Gastrocnemius medialis (tissue), 4 donors: ENCODE measurements around the gene DIPK2B. TPM values are rescaled to one million over a fixed set of nuclear protein-coding genes. Genes with fewer than 3 reads are reported as not detected.

ENCODE experiments used
- ATAC-seq, 2 donors: fragments of 150-250 bp; one replicate each; pipeline ENCODE4 v1.9.1; 2016
- DNase-seq, 2 donors: peaks; one replicate each; pipeline ENCODE4 v3.0.0-alpha.2; 2019
- H3K27ac ChIP-seq, 4 donors: fragments of 200-600 bp; sonication (generic); 1 replicate in 1 of 4; 2 replicates in 3 of 4; pipeline ENCODE4 v1.5.1; 2016 to 2018; ENCODE audit warnings: mild to moderate bottlenecking in 2 of 4, moderate library complexity in 1 of 4
- H3K27me3 ChIP-seq, 3 donors: fragments of 200-600 bp; sonication (generic) in 2 of 3; 1 replicate in 1 of 3; 2 replicates in 2 of 3; pipeline versions ENCODE4 v1.5.1 to v1.6.0; 2016 to 2019; ENCODE audit warnings: mild to moderate bottlenecking in 1 of 3, moderate library complexity in 1 of 3
- H3K36me3 ChIP-seq, 2 donors: fragments of 200-600 bp; sonication (generic) in 1 of 2; one replicate each; pipeline ENCODE4 v1.5.1; 2017 to 2018
- H3K4me1 ChIP-seq, 2 donors: fragments of 200-600 bp; sonication (generic) in 1 of 2; one replicate each; pipeline ENCODE4 v1.5.1; 2016 to 2017; ENCODE audit warnings: mild to moderate bottlenecking in 2 of 2
- H3K4me3 ChIP-seq, 4 donors: fragments of 200-600 bp; sonication (generic) in 3 of 4; 1 replicate in 1 of 4; 2 replicates in 3 of 4; pipeline ENCODE4 v1.5.1; 2016 to 2019; ENCODE audit warnings: mild to moderate bottlenecking in 2 of 4
- H3K9me3 ChIP-seq, 3 donors: fragments of 200-600 bp; sonication (generic) in 2 of 3; 1 replicate in 1 of 3; 2 replicates in 2 of 3; pipeline ENCODE4 v1.5.1; 2016 to 2019
- CTCF ChIP-seq, 5 experiments: fragments of 450-650 bp in 3 of 5; fragments of 200-600 bp in 2 of 5; sonication (generic) in 2 of 5; IDR thresholded peaks in 4 of 5; conservative IDR thresholded peaks in 1 of 5; 1 replicate in 4 of 5; 2 replicates in 1 of 5; pipeline ENCODE4 v1.5.1; 2016 to 2019; ENCODE audit warnings: antibody characterized with exemption in 5 of 5, mild to moderate bottlenecking in 3 of 5, moderate library complexity in 3 of 5
- POLR2A ChIP-seq, 2 donors: fragments of 450-650 bp; IDR thresholded peaks; one replicate each; pipeline ENCODE4 v1.6.1; 2017; ENCODE audit warnings: antibody characterized with exemption in 2 of 2, mild to moderate bottlenecking in 2 of 2, moderate library complexity in 2 of 2
- in situ Hi-C, 4 donors: fragments of 200-750 bp; cut with MboI; loops; one replicate each; pipeline versions ENCODE4 v1.15.0 to v1.8.0; 2017; ENCODE audit warnings: low sequenced_read_pairs in 4 of 4
- intact Hi-C: fragments of 100-400 bp; cut with DNase I; formaldehyde crosslinking; loops from one replicate; pipeline ENCODE4 v1.15.1; 2023; ENCODE audit warnings: low total_unique reads
- total RNA-seq, 4 donors: library from RNA; depleted of rRNA; stranded (reverse); fragments of >200 nt; gene quantifications; one replicate each; pipeline versions ENCODE4 v1.1.0 to v1.2.3, GENCODE V29; 2016

The DIPK2B gene
- total RNA-seq, 4 donors from 2014 or later: 10.1 to 12.8 (median 10.9) TPM

GRCh38 chrX:45172890-45173289 lies 27.8 kb downstream of the DIPK2B start:
- intact Hi-C loops: no loop called here
- H3K4me3 ChIP-seq: no peak overlapping the region
- no peak for TF ChIP-seq POLR2A (IDR thresholded peaks at IDR 0.05)
- no peak for TF ChIP-seq CTCF (IDR thresholded peaks at IDR 0.05 in 4 of 5, conservative IDR thresholded peaks at IDR 0.05 in 1 of 5)
- DNase-seq (no peak), ATAC-seq (no peak)
- in situ Hi-C loops: no loop called here
- no peaks in the 10 kb centered on the region for H3K9me3 ChIP-seq
- no peaks in the 10 kb centered on the region for H3K36me3 ChIP-seq
- no peaks in the 10 kb centered on the region for H3K27me3 ChIP-seq
- H3K27ac ChIP-seq: no peak overlapping the region
- H3K4me1 ChIP-seq: no peaks in the 10 kb centered on the region

- H3K4me3 ChIP-seq: no peak overlapping the region
- intact Hi-C loops (no loop called here), in situ Hi-C loops (no loop called here)
- no peak for TF ChIP-seq POLR2A (IDR thresholded peaks at IDR 0.05)
- TF ChIP-seq CTCF (IDR thresholded peaks at IDR 0.05 in 4 of 5, conservative IDR thresholded peaks at IDR 0.05 in 1 of 5): no peak
- no peak overlapping the region for H3K27ac ChIP-seq
- no peaks in the 10 kb centered on the region for H3K9me3 ChIP-seq
- H3K27me3 ChIP-seq: no peaks in the 10 kb centered on the region
- H3K36me3 ChIP-seq: no peaks in the 10 kb centered on the region
- no peak for ATAC-seq
- no peaks in the 10 kb centered on the region for H3K4me1 ChIP-seq
- DNase-seq: no peak
Observed at GRCh38 chrX:45166781-45167180, 33.9 kb downstream of the DIPK2B start.

DNA sequence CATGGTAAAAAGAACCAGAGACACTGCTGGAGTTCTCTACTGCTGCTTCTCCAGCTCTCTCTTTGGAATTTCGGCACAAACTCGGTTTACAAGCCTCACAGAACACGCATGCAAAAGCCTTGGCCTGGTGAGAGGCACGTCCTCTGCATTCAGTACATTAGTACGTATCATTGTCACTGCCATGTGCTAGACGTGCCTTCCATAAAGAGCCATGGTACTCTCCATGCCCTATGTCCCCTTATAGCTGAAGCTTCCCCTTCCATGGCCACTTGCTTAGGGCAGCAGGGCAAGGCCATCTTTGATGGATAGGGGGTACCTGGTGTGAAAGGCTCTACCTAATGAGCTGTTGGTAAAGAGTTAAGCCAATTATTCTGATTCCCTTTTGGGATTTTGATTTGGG lies 35.0 kb downstream of the DIPK2B start:
- TF ChIP-seq CTCF (IDR thresholded peaks at IDR 0.05 in 4 of 5, conservative IDR thresholded peaks at IDR 0.05 in 1 of 5) (no peak), POLR2A (IDR thresholded peaks at IDR 0.05) (no peak)
- H3K27ac ChIP-seq: no peak overlapping the region
- DNase-seq (no peak), ATAC-seq (no peak)
- no peaks in the 10 kb centered on the region for H3K9me3 ChIP-seq
- intact Hi-C loops: no loop called here
- H3K4me3 ChIP-seq: no peak overlapping the region
- no peaks in the 10 kb centered on the region for H3K36me3 ChIP-seq
- in situ Hi-C loops: no loop called here
- no peaks in the 10 kb centered on the region for H3K4me1 ChIP-seq
- no peaks in the 10 kb centered on the region for H3K27me3 ChIP-seq

GRCh38 chrX:45164995-45165394 lies 35.7 kb downstream of the DIPK2B start:
- in situ Hi-C loops (no loop called here), intact Hi-C loops (no loop called here)
- no peak overlapping the region for H3K4me3 ChIP-seq
- H3K36me3 ChIP-seq: no peaks in the 10 kb centered on the region
- no peaks in the 10 kb centered on the region for H3K4me1 ChIP-seq
- no peaks in the 10 kb centered on the region for H3K9me3 ChIP-seq
- DNase-seq (no peak), ATAC-seq (no peak)
- TF ChIP-seq POLR2A (IDR thresholded peaks at IDR 0.05): no peak
- no peak overlapping the region for H3K27ac ChIP-seq
- H3K27me3 ChIP-seq: no peaks in the 10 kb centered on the region

GRCh38 chrX:45164021-45164621 lies 36.6 kb downstream of the DIPK2B start:
- H3K36me3 ChIP-seq: no peaks in the 10 kb centered on the region
- no peak overlapping the region for H3K4me3 ChIP-seq
- intact Hi-C loops: no loop called here
- DNase-seq: no peak
- no peaks in the 10 kb centered on the region for H3K4me1 ChIP-seq
- no peaks in the 10 kb centered on the region for H3K9me3 ChIP-seq
- TF ChIP-seq POLR2A (IDR thresholded peaks at IDR 0.05): no peak
- TF ChIP-seq CTCF (IDR thresholded peaks at IDR 0.05 in 4 of 5, conservative IDR thresholded peaks at IDR 0.05 in 1 of 5): no peak
- in situ Hi-C loops: no loop called here
- ATAC-seq: no peak
- no peak overlapping the region for H3K27ac ChIP-seq
- H3K27me3 ChIP-seq: no peaks in the 10 kb centered on the region
